ENCODE measurements around the gene CCDC61.
A peak's percentile ranks its signal among the peaks of the same experiment; 100 is the strongest.

CCDC61 gene

GRCh38 chr19:45958320-45958719 lies 36.9 kb upstream of the CCDC61 start:
- no peak for TF ChIP-seq ZFX (IDR thresholded peaks at IDR 0.05; ENCODE audit: borderline replicate concordance)
- no peak for TF ChIP-seq CTCF (IDR thresholded peaks at IDR 0.05)
- H3K27ac ChIP-seq, result no peak overlapping the region

- H3K27ac ChIP-seq, result no peak overlapping the region
- TF ChIP-seq ZFX (IDR thresholded peaks at IDR 0.05; ENCODE audit: borderline replicate concordance) (no peak), CTCF (IDR thresholded peaks at IDR 0.05) (no peak)
Observed at GRCh38 chr19:45958769-45959516, 36.3 kb upstream of the CCDC61 start.

- H3K27ac ChIP-seq, result no peak overlapping the region
- no peak for TF ChIP-seq CTCF (IDR thresholded peaks at IDR 0.05)
- no peak for TF ChIP-seq ZFX (IDR thresholded peaks at IDR 0.05; ENCODE audit: borderline replicate concordance)
Observed at GRCh38 chr19:45959517-45960025, 35.7 kb upstream of the CCDC61 start.

- TF ChIP-seq CTCF (IDR thresholded peaks at IDR 0.05), result peak; percentile 24; the same call in 1 of the 2 replicates
- no peak for TF ChIP-seq ZFX (IDR thresholded peaks at IDR 0.05; ENCODE audit: borderline replicate concordance)
- H3K27ac ChIP-seq, result no peak overlapping the region
Observed at GRCh38 chr19:45960595-45961235, 34.6 kb upstream of the CCDC61 start.

GRCh38 chr19:45962021-45962420 lies 33.2 kb upstream of the CCDC61 start:
- TF ChIP-seq ZFX (IDR thresholded peaks at IDR 0.05; ENCODE audit: borderline replicate concordance), result no peak
- TF ChIP-seq CTCF (IDR thresholded peaks at IDR 0.05), result no peak
- no peak overlapping the region for H3K27ac ChIP-seq

- TF ChIP-seq ZFX (IDR thresholded peaks at IDR 0.05; ENCODE audit: borderline replicate concordance) (no peak), CTCF (IDR thresholded peaks at IDR 0.05) (no peak)
- H3K27ac ChIP-seq, result no peak overlapping the region
Observed at GRCh38 chr19:45967246-45967645, 28.0 kb upstream of the CCDC61 start.

GRCh38 chr19:45968626-45969025 lies 26.6 kb upstream of the CCDC61 start:
- no peak overlapping the region for H3K27ac ChIP-seq
- TF ChIP-seq CTCF (IDR thresholded peaks at IDR 0.05) (no peak), ZFX (IDR thresholded peaks at IDR 0.05; ENCODE audit: borderline replicate concordance) (no peak)
